Ishikawa (cell line): ENCODE results near the gene AZIN2.
A peak's percentile ranks its signal among the peaks of the same experiment; 100 is the strongest.

Source experiments
- CEBPB ChIP-seq: IDR thresholded peaks from 2 replicates; pipeline ENCODE4 v1.6.1; 2012
- CREB1 ChIP-seq: IDR thresholded peaks from 2 replicates; pipeline ENCODE4 v1.6.1; 2012; ENCODE audit warnings: low read depth
- EGR1 ChIP-seq: IDR thresholded peaks from 2 replicates; pipeline ENCODE4 v1.6.1; 2012
- EP300 ChIP-seq: IDR thresholded peaks from 2 replicates; pipeline ENCODE4 v1.6.1; 2012; ENCODE audit warnings: borderline replicate concordance
- FOXM1 ChIP-seq: IDR thresholded peaks from 2 replicates; pipeline ENCODE4 v1.6.1; 2012; ENCODE audit warnings: low read depth, borderline replicate concordance
- NFIC ChIP-seq: IDR thresholded peaks from 2 replicates; pipeline ENCODE4 v1.6.1; 2012
- RAD21 ChIP-seq: IDR thresholded peaks from 2 replicates; pipeline ENCODE4 v1.6.1; 2012; ENCODE audit warnings: low read depth
- TAF1 ChIP-seq: IDR thresholded peaks from 2 replicates; pipeline ENCODE4 v1.6.1; 2012; ENCODE audit warnings: low read depth, mild to moderate bottlenecking
- TCF12 ChIP-seq: IDR thresholded peaks from 2 replicates; pipeline ENCODE4 v1.6.1; 2012; ENCODE audit warnings: low read depth
- TEAD4 ChIP-seq: IDR thresholded peaks from 2 replicates; pipeline ENCODE4 v1.6.1; 2012
- YY1 ChIP-seq: IDR thresholded peaks from 2 replicates; pipeline ENCODE4 v1.6.1; 2012; ENCODE audit warnings: low read depth
- ZBTB7A ChIP-seq: IDR thresholded peaks from 2 replicates; pipeline ENCODE4 v1.6.1; 2012; ENCODE audit warnings: low read depth
- TF ChIP-seq, protein P1 (sequence below): IDR thresholded peaks from 2 replicates; pipeline ENCODE4 v1.6.1; 2012
- TF ChIP-seq, protein P2 (sequence below): IDR thresholded peaks from 2 replicates; pipeline ENCODE4 v1.6.1; 2012; ENCODE audit warnings: low read depth, mild to moderate bottlenecking
- TF ChIP-seq, protein P3 (sequence below): IDR thresholded peaks from 2 replicates; pipeline ENCODE4 v1.6.1; 2012

AZIN2 gene

DNA sequence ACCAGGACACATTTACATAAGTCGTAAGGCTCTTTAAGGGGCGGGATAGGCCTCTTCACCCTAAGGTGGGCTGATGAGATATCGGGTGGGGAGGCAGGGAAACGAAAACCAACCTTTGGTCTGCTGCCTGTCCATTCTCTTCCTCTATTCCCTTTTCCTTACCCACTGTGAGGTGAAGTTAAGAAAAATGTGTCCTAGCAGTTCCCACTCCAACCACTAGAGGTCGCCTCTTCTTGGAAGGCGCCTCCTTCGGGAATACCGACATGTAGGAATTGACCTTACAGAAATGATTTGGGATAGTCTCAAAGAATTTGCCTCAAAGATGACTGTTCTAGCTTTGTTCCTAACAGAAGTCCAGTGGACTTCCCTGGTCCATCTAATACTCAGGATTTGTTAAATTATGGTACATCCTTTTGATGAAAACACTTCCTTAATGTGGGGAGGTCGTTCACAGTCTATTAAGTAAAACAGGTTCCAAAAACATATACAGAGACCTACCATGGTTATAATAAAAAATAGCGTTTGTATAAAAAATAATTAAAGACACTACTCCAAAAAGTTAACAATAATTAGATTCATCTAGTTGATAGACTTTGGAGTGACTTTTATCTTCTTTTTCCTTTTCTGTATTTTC lies 14.1 kb downstream of the AZIN2 start:
- TF ChIP-seq ZBTB7A, result no peak
- TF ChIP-seq FOXM1, result no peak
- TF ChIP-seq YY1, result no peak
- TF ChIP-seq RAD21, result peak; percentile 44
- TF ChIP-seq CREB1, result no peak
- no peak for TF ChIP-seq CEBPB

DNA sequence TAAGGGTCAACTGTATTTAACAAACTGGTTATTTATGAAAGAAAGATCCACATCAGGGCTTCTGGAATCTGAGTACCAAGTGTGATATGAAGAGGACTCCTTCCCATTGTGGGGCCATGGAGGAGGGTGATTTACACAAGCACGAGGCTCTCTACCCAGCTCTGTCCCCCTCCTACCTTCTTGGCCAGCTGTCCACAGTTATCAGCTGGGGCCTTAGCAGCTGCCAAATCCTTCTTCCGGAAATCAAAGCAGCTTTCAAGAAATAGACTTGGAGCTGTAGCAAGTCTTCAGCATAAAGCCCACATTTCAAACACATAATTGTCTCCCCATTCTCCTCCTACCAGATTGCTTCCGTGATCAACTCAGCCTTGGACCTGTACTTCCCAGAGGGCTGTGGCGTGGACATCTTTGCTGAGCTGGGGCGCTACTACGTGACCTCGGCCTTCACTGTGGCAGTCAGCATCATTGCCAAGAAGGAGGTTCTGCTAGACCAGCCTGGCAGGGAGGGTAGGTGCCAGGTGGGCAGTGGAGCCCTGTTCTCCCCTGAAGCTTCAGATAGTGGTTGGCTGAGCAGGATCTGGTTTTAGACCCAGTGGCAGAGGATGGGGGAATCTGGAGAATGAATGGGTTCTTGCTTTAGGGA lies 15.5 kb downstream of the AZIN2 start:
- TF ChIP-seq TEAD4 (no peak), YY1 (no peak), FOXM1 (no peak), TAF1 (no peak), CEBPB (no peak), ZBTB7A (no peak), RAD21 (no peak), CREB1 (no peak), EP300 (no peak), NFIC (no peak)
- TF ChIP-seq, protein P1, sequence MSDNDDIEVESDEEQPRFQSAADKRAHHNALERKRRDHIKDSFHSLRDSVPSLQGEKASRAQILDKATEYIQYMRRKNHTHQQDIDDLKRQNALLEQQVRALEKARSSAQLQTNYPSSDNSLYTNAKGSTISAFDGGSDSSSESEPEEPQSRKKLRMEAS, result no peak
- TF ChIP-seq, protein P2, sequence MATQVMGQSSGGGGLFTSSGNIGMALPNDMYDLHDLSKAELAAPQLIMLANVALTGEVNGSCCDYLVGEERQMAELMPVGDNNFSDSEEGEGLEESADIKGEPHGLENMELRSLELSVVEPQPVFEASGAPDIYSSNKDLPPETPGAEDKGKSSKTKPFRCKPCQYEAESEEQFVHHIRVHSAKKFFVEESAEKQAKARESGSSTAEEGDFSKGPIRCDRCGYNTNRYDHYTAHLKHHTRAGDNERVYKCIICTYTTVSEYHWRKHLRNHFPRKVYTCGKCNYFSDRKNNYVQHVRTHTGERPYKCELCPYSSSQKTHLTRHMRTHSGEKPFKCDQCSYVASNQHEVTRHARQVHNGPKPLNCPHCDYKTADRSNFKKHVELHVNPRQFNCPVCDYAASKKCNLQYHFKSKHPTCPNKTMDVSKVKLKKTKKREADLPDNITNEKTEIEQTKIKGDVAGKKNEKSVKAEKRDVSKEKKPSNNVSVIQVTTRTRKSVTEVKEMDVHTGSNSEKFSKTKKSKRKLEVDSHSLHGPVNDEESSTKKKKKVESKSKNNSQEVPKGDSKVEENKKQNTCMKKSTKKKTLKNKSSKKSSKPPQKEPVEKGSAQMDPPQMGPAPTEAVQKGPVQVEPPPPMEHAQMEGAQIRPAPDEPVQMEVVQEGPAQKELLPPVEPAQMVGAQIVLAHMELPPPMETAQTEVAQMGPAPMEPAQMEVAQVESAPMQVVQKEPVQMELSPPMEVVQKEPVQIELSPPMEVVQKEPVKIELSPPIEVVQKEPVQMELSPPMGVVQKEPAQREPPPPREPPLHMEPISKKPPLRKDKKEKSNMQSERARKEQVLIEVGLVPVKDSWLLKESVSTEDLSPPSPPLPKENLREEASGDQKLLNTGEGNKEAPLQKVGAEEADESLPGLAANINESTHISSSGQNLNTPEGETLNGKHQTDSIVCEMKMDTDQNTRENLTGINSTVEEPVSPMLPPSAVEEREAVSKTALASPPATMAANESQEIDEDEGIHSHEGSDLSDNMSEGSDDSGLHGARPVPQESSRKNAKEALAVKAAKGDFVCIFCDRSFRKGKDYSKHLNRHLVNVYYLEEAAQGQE, result no peak
- TF ChIP-seq, protein P3, sequence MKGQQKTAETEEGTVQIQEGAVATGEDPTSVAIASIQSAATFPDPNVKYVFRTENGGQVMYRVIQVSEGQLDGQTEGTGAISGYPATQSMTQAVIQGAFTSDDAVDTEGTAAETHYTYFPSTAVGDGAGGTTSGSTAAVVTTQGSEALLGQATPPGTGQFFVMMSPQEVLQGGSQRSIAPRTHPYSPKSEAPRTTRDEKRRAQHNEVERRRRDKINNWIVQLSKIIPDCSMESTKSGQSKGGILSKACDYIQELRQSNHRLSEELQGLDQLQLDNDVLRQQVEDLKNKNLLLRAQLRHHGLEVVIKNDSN, result no peak

DNA sequence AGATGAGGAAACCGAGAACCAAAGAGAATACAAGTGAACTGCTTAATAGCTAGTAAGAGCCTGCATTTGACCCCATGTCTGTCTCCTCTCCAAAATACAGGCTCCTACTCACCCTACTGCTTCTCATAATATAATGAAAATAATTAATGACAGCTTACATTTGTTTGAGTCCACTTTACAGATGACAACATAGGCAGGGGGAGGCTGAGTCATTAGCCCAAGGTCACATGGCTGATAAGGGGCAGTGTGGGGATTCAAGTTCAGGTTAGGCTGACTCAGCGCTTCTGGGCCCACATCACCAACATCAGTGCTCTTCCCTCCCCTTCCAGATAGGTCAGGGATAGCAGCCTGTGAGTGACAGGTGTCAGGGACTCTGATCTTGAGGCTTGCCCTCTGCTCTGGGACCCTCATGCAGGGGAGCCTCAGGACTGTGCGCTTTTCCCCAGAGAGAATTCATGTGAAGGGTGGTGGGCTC lies 16.2 kb downstream of the AZIN2 start:
- TF ChIP-seq TCF12 (no peak), TEAD4 (no peak), EP300 (no peak), CEBPB (no peak), YY1 (no peak), ZBTB7A (no peak), FOXM1 (no peak), NFIC (no peak), EGR1 (no peak), RAD21 (no peak), TAF1 (no peak), CREB1 (no peak)
- TF ChIP-seq, protein P3, result no peak
- TF ChIP-seq, protein P2, result no peak
- TF ChIP-seq, protein P1, result no peak

DNA sequence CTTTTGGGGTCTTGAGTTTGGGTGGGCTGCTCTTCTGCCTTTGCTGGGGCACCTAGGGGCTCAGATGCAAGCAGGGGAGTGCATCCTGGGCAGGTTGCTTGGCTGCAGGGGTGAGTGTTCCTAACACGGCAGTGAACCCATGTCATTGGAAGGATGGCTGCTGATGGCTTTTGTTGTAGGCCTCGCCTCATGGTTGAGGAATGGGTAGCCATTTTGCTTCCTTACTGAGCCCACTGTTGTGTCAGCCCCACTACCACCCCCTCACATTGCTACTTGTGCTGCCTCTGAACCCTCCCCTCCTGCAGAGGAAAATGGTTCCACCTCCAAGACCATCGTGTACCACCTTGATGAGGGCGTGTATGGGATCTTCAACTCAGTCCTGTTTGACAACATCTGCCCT lies 16.8 kb downstream of the AZIN2 start:
- TF ChIP-seq TEAD4, result no peak

DNA sequence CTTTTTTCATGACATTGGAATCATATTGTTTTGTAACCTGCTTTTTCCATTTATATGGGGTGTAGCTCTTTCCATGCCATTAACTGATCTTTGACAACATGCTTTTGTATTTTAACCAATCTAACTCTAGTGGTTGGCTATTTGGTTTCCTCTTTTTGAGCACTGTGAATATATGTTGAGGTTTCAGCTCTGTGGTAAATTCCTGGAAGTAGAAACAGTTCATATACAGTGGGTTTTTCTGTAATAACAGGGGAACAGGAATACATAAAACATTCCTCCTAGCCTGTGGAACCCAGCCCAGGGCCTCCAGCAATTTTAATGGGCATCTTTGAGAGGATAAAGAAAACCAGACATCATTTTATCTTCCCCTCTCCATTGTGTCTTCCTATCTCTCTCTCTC lies 17.4 kb downstream of the AZIN2 start:
- TF ChIP-seq, protein P3, result no peak
- TF ChIP-seq NFIC, result no peak
- TF ChIP-seq, protein P2, result no peak
- no peak for TF ChIP-seq EP300
- TF ChIP-seq TAF1, result no peak
- no peak for TF ChIP-seq FOXM1
- TF ChIP-seq, protein P1, result no peak
- TF ChIP-seq CREB1, result no peak
